Naive B cell (primary cell): ENCODE measurements around the gene WFDC9. TPM values are rescaled to one million over a fixed set of nuclear protein-coding genes. Genes with fewer than 3 reads are reported as not detected.
"Not testable (repeated sequence)": the region's sequence is repeated elsewhere in the genome, so short reads cannot be mapped to it uniquely, and the experiment has no call there.

Experiments
- ATAC-seq, 2 donors: fragments of 150-1000 bp; cut with Tn5 transposase; 2 replicates each; pipeline ENCODE4 v1.10.0; 2021; ENCODE audit warnings: low read depth in 2 of 2, mild to moderate bottlenecking in 2 of 2, moderate library complexity in 2 of 2
- DNase-seq: peaks from one replicate; pipeline ENCODE4 v3.0.0; 2022
- H3K27ac Mint-ChIP-seq, 6 donors: one replicate each; pipeline ENCODE4 v1.8.0; 2020 to 2022; ENCODE audit warnings: mild to moderate bottlenecking in 6 of 6, mixed read lengths in 6 of 6, moderate library complexity in 5 of 6, inconsistent platforms in 2 of 6
- H3K27me3 Mint-ChIP-seq, 3 donors: one replicate each; pipeline ENCODE4 v1.8.0; 2021 to 2022; ENCODE audit warnings: mixed read lengths in 3 of 3, mild to moderate bottlenecking in 1 of 3
- H3K36me3 Mint-ChIP-seq, 2 donors: one replicate each; pipeline ENCODE4 v1.8.0; 2020 to 2022; ENCODE audit warnings: mixed read lengths in 2 of 2, inconsistent platforms in 1 of 2, mild to moderate bottlenecking in 1 of 2
- H3K4me1 Mint-ChIP-seq, 3 donors: one replicate each; pipeline ENCODE4 v1.8.0; 2020 to 2022; ENCODE audit warnings: mixed read lengths in 3 of 3, inconsistent platforms in 1 of 3, mild to moderate bottlenecking in 1 of 3, moderate library complexity in 1 of 3
- H3K4me3 Mint-ChIP-seq, 8 donors: one replicate each; pipeline ENCODE4 v1.8.0; 2020 to 2022; ENCODE audit warnings: mild to moderate bottlenecking in 8 of 8, mixed read lengths in 8 of 8, moderate library complexity in 8 of 8, inconsistent platforms in 2 of 8
- H3K9me3 Mint-ChIP-seq, 7 donors: one replicate each; pipeline ENCODE4 v1.8.0; 2020 to 2022; ENCODE audit warnings: mixed read lengths in 7 of 7, mild to moderate bottlenecking in 5 of 7, inconsistent platforms in 2 of 7, moderate library complexity in 1 of 7
- polyA plus RNA-seq, 6 donors: library from polyadenylated mRNA; unstranded; fragments of 300-500 nt; fragmentation: Illumina TruSeq; gene quantifications; one replicate each; pipeline ENCODE4 v1.2.3, GENCODE V29; 2021; ENCODE audit warnings: low read depth in 6 of 6

The WFDC9 gene
- polyA plus RNA-seq, 6 donors from 2014 or later: not detected

- Mint-ChIP-seq H3K4me3 (peak within 1 kb of the TSS in 1 of 8 donors; percentile 29), H3K36me3 (no peaks in the 10 kb centered on the region), H3K9me3 (peaks cover 0 to 15% (median 8%) of the 10 kb centered on the region in 7 donors), H3K27me3 (peaks cover 30 to 40% (median 35%) of the 10 kb centered on the region in 3 donors), H3K4me1 (peaks cover 0 to 9% (median 0%) of the 10 kb centered on the region in 3 donors), H3K27ac (peak within 1 kb of the TSS in 2 of 6 donors; percentile 5 to 44)
- ATAC-seq (peak; percentile 87 to 93), DNase-seq (peak; percentile 18)
Observed at GRCh38 chr20:45629496-45630100, 1.5 kb downstream of the WFDC9 start, which contains the start of gene WFDC10A. WFDC10A (plus strand) TSS chr20:45629739; CDS start chr20:45629814, 75 bp downstream.

- peaks cover 0 to 23% (median 8%) of the 10 kb centered on the region in 7 donors for H3K9me3 Mint-ChIP-seq
- no peak for DNase-seq
- peaks cover 0 to 9% (median 0%) of the 10 kb centered on the region in 3 donors for H3K4me1 Mint-ChIP-seq
- ATAC-seq: no peak
- peaks cover 0 to under 1% of the 10 kb centered on the region in 2 donors for H3K36me3 Mint-ChIP-seq
- no peak overlapping the region for H3K27ac Mint-ChIP-seq
- peaks cover 24 to 44% (median 40%) of the 10 kb centered on the region in 3 donors for H3K27me3 Mint-ChIP-seq
- H3K4me3 Mint-ChIP-seq: no peak overlapping the region
Observed at GRCh38 chr20:45626540-45626939, 4.5 kb downstream of the WFDC9 start.

GRCh38 chr20:45621593-45621992 is 9.5 kb downstream of the WFDC9 start:
- peaks cover 8 to 39% (median 27%) of the 10 kb centered on the region in 3 donors for H3K27me3 Mint-ChIP-seq
- ATAC-seq (no peak), DNase-seq (no peak)
- no peaks in the 10 kb centered on the region for H3K4me1 Mint-ChIP-seq
- peaks cover 0 to 29% (median 12%) of the 10 kb centered on the region in 7 donors for H3K9me3 Mint-ChIP-seq
- H3K36me3 Mint-ChIP-seq: peaks cover 0 to 8% of the 10 kb centered on the region in 2 donors
- no peak overlapping the region for H3K4me3 Mint-ChIP-seq
- no peak overlapping the region for H3K27ac Mint-ChIP-seq

GRCh38 chr20:45617591-45617990 is 13.5 kb downstream of the WFDC9 start:
- Mint-ChIP-seq H3K27ac (no peak overlapping the region), H3K9me3 (peaks cover 0 to 7% (median 2%) of the 10 kb centered on the region in 7 donors), H3K4me3 (no peak overlapping the region), H3K36me3 (peaks cover 0 to 8% of the 10 kb centered on the region in 2 donors), H3K4me1 (no peaks in the 10 kb centered on the region), H3K27me3 (peaks cover 27 to 38% (median 30%) of the 10 kb centered on the region in 3 donors)
- DNase-seq (no peak), ATAC-seq (no peak)

GRCh38 chr20:45612314-45612713 is 18.8 kb downstream of the WFDC9 start:
- peaks cover 53 to 73% (median 58%) of the 10 kb centered on the region in 3 donors for H3K27me3 Mint-ChIP-seq
- H3K9me3 Mint-ChIP-seq: peaks cover 4 to 8% (median 6%) of the 10 kb centered on the region in 7 donors
- peaks cover 8 to 13% of the 10 kb centered on the region in 2 donors for H3K36me3 Mint-ChIP-seq

GRCh38 chr20:45611054-45611453 is 20.0 kb downstream of the WFDC9 start:
- H3K27ac Mint-ChIP-seq: no peak overlapping the region
- H3K9me3 Mint-ChIP-seq: peaks cover 5 to 21% (median 13%) of the 10 kb centered on the region in 7 donors
- no peak overlapping the region for H3K4me3 Mint-ChIP-seq
- H3K4me1 Mint-ChIP-seq: no peaks in the 10 kb centered on the region
- H3K36me3 Mint-ChIP-seq: peaks cover 10 to 13% of the 10 kb centered on the region in 2 donors
- no peak for ATAC-seq
- no peak for DNase-seq
- H3K27me3 Mint-ChIP-seq: peaks cover 53 to 77% (median 65%) of the 10 kb centered on the region in 3 donors

More at GRCh38 chr20:45612314-45612713, 18.8 kb downstream of the WFDC9 start:
- Mint-ChIP-seq H3K4me3 (no peak overlapping the region), H3K4me1 (no peaks in the 10 kb centered on the region), H3K27ac (no peak overlapping the region)
- ATAC-seq: no peak
- no peak for DNase-seq

GRCh38 chr20:45607810-45608209 is 23.3 kb downstream of the WFDC9 start:
- peaks cover 13% of the 10 kb centered on the region in 2 donors for H3K36me3 Mint-ChIP-seq
- H3K9me3 Mint-ChIP-seq: peaks cover 5 to 37% (median 20%) of the 10 kb centered on the region in 7 donors
- no peak overlapping the region for H3K4me3 Mint-ChIP-seq
- H3K4me1 Mint-ChIP-seq: no peaks in the 10 kb centered on the region
- H3K27ac Mint-ChIP-seq: no peak overlapping the region
- ATAC-seq (no peak), DNase-seq (no peak)
- H3K27me3 Mint-ChIP-seq: peaks cover 37 to 62% (median 59%) of the 10 kb centered on the region in 3 donors

GRCh38 chr20:45595235-45595634 is 35.8 kb downstream of the WFDC9 start:
- Mint-ChIP-seq H3K27me3 (peaks cover 33 to 43% (median 40%) of the 10 kb centered on the region in 3 donors), H3K36me3 (no peaks in the 10 kb centered on the region), H3K27ac (no peak overlapping the region), H3K4me1 (no peaks in the 10 kb centered on the region), H3K4me3 (no peak overlapping the region), H3K9me3 (peaks cover 0 to 5% (median 0%) of the 10 kb centered on the region in 7 donors)
- ATAC-seq: no peak
- no peak for DNase-seq

GRCh38 chr20:45593498-45593897 is 37.6 kb downstream of the WFDC9 start:
- no peak overlapping the region for H3K27ac Mint-ChIP-seq
- H3K27me3 Mint-ChIP-seq: peaks cover 31 to 45% (median 38%) of the 10 kb centered on the region in 3 donors
- no peaks in the 10 kb centered on the region for H3K4me1 Mint-ChIP-seq
- ATAC-seq (no peak), DNase-seq (no peak)
- no peak overlapping the region for H3K4me3 Mint-ChIP-seq
- H3K9me3 Mint-ChIP-seq: peaks cover 0 to 5% (median 0%) of the 10 kb centered on the region in 7 donors
- H3K36me3 Mint-ChIP-seq: no peaks in the 10 kb centered on the region

GRCh38 chr20:45592574-45593189 is 38.4 kb downstream of the WFDC9 start:
- DNase-seq: peak; percentile 39
- Mint-ChIP-seq H3K4me1 (no peaks in the 10 kb centered on the region), H3K27ac (no peak overlapping the region), H3K36me3 (no peaks in the 10 kb centered on the region), H3K4me3 (no peak overlapping the region), H3K27me3 (peaks cover 23 to 44% (median 33%) of the 10 kb centered on the region in 3 donors), H3K9me3 (peaks cover 0 to 5% (median 0%) of the 10 kb centered on the region in 7 donors)
- ATAC-seq: peak; percentile 71 to 78

GRCh38 chr20:45589725-45590124 is 41.4 kb downstream of the WFDC9 start:
- H3K27me3 Mint-ChIP-seq: peaks cover 15 to 39% (median 23%) of the 10 kb centered on the region in 3 donors
- no peak overlapping the region for H3K27ac Mint-ChIP-seq
- H3K36me3 Mint-ChIP-seq: no peaks in the 10 kb centered on the region
- no peaks in the 10 kb centered on the region for H3K4me1 Mint-ChIP-seq
- H3K4me3 Mint-ChIP-seq: no peak overlapping the region
- ATAC-seq: no peak
- no peak for DNase-seq
- H3K9me3 Mint-ChIP-seq: peaks cover 0 to 5% (median 0%) of the 10 kb centered on the region in 7 donors

- Mint-ChIP-seq H3K27me3 (peaks cover 8 to 32% (median 20%) of the 10 kb centered on the region in 3 donors), H3K4me1 (no peaks in the 10 kb centered on the region), H3K27ac (no peak overlapping the region), H3K36me3 (no peaks in the 10 kb centered on the region), H3K9me3 (peaks cover 0 to 5% (median 0%) of the 10 kb centered on the region in 7 donors), H3K4me3 (no peak overlapping the region)
- ATAC-seq: no peak
- DNase-seq: no peak
Observed at GRCh38 chr20:45588800-45589199, 42.3 kb downstream of the WFDC9 start.

- not testable (repeated sequence) for H3K4me1 Mint-ChIP-seq, H3K36me3 Mint-ChIP-seq, ATAC-seq, H3K27ac Mint-ChIP-seq, DNase-seq, H3K9me3 Mint-ChIP-seq, H3K4me3 Mint-ChIP-seq
- H3K27me3 Mint-ChIP-seq: peaks cover 1 to 22% (median 10%) of the 10 kb centered on the region in 3 donors
Observed at GRCh38 chr20:45585986-45586385, 45.1 kb downstream of the WFDC9 start.

- H3K4me1 Mint-ChIP-seq, H3K36me3 Mint-ChIP-seq, ATAC-seq, DNase-seq, H3K9me3 Mint-ChIP-seq, H3K27ac Mint-ChIP-seq, H3K4me3 Mint-ChIP-seq: not testable (repeated sequence)
- H3K27me3 Mint-ChIP-seq: peaks cover 16 to 34% (median 18%) of the 10 kb centered on the region in 3 donors
Observed at GRCh38 chr20:45584294-45584693, 46.8 kb downstream of the WFDC9 start.
